Measurements from ENCODE around the gene AMDHD2.
"Not testable (repeated sequence)": the region's sequence is repeated elsewhere in the genome, so short reads cannot be mapped to it uniquely, and the experiment has no call there.

Gene AMDHD2

GRCh38 chr16:2531696-2532493 is 11.7 kb downstream of the AMDHD2 start:
- peak; percentile 96 for DNase-seq (ENCODE audit: extremely low spot score, insufficient read length, low read depth)
- peak; percentile 99 for FAIRE-seq

- no peak for DNase-seq (ENCODE audit: extremely low spot score, insufficient read length, low read depth)
- FAIRE-seq, result peak; percentile 76
Observed at GRCh38 chr16:2532494-2533141, 12.4 kb downstream of the AMDHD2 start.

GRCh38 chr16:2533142-2533755 is 13.1 kb downstream of the AMDHD2 start:
- FAIRE-seq; DNase-seq (ENCODE audit: extremely low spot score, insufficient read length, low read depth): not testable (repeated sequence)

- FAIRE-seq, result no peak
- no peak for DNase-seq (ENCODE audit: extremely low spot score, insufficient read length, low read depth)
Observed at GRCh38 chr16:2533912-2534311, 13.7 kb downstream of the AMDHD2 start.

- not testable (repeated sequence) for DNase-seq (ENCODE audit: extremely low spot score, insufficient read length, low read depth); FAIRE-seq
Observed at GRCh38 chr16:2534335-2534734, 14.2 kb downstream of the AMDHD2 start.

- no peak for DNase-seq (ENCODE audit: extremely low spot score, insufficient read length, low read depth)
- no peak for FAIRE-seq
Observed at GRCh38 chr16:2535625-2536013, 15.4 kb downstream of the AMDHD2 start.

- FAIRE-seq (peak; percentile 65), DNase-seq (ENCODE audit: extremely low spot score, insufficient read length, low read depth) (peak; percentile 86)
Observed at GRCh38 chr16:2537451-2538379, 17.5 kb downstream of the AMDHD2 start, which contains the start of gene PDPK1. Gene PDPK1 (plus strand): TSS chr16:2538021. CDS start chr16:2538113, 92 bp downstream.

- FAIRE-seq; DNase-seq (ENCODE audit: extremely low spot score, insufficient read length, low read depth): not testable (repeated sequence)
Observed at GRCh38 chr16:2539192-2539844, 19.1 kb downstream of the AMDHD2 start.

GRCh38 chr16:2539845-2540458 is 19.8 kb downstream of the AMDHD2 start:
- DNase-seq (ENCODE audit: extremely low spot score, insufficient read length, low read depth), result not testable (repeated sequence)
- FAIRE-seq, result peak; percentile 63

GRCh38 chr16:2540912-2541311 is 20.7 kb downstream of the AMDHD2 start:
- not testable (repeated sequence) for DNase-seq (ENCODE audit: extremely low spot score, insufficient read length, low read depth)
- peak; percentile 59 for FAIRE-seq

- DNase-seq (ENCODE audit: extremely low spot score, insufficient read length, low read depth); FAIRE-seq: not testable (repeated sequence)
Observed at GRCh38 chr16:2541409-2541808, 21.2 kb downstream of the AMDHD2 start.

- not testable (repeated sequence) for DNase-seq (ENCODE audit: extremely low spot score, insufficient read length, low read depth); FAIRE-seq
Observed at GRCh38 chr16:2543771-2544170, 23.6 kb downstream of the AMDHD2 start.

- not testable (repeated sequence) for FAIRE-seq
Observed at GRCh38 chr16:2550283-2550878, 30.2 kb downstream of the AMDHD2 start.

GRCh38 chr16:2551420-2551889 is 31.3 kb downstream of the AMDHD2 start:
- not testable (repeated sequence) for FAIRE-seq

More at GRCh38 chr16:2550283-2550878, 30.2 kb downstream of the AMDHD2 start:
- not testable (repeated sequence) for DNase-seq (ENCODE audit: extremely low spot score, insufficient read length, low read depth)

GRCh38 chr16:2554709-2555425 is 34.7 kb downstream of the AMDHD2 start:
- FAIRE-seq, result peak; percentile 9
- DNase-seq (ENCODE audit: extremely low spot score, insufficient read length, low read depth), result not testable (repeated sequence)

More at GRCh38 chr16:2551420-2551889, 31.3 kb downstream of the AMDHD2 start:
- DNase-seq (ENCODE audit: extremely low spot score, insufficient read length, low read depth), result not testable (repeated sequence)

- FAIRE-seq; DNase-seq (ENCODE audit: extremely low spot score, insufficient read length, low read depth): not testable (repeated sequence)
Observed at GRCh38 chr16:2557150-2557549, 37.0 kb downstream of the AMDHD2 start.

- DNase-seq (ENCODE audit: extremely low spot score, insufficient read length, low read depth), result not testable (repeated sequence)
- peak; percentile 52 for FAIRE-seq
Observed at GRCh38 chr16:2560131-2560797, 40.1 kb downstream of the AMDHD2 start.
